RKO (cell line): ENCODE results near the gene CIDEA.

ENCODE experiments used
- DNase-seq: peaks from one replicate; pipeline ENCODE4 v3.0.0-alpha.2; 2016; ENCODE audit warnings: low spot score

Gene CIDEA

DNA sequence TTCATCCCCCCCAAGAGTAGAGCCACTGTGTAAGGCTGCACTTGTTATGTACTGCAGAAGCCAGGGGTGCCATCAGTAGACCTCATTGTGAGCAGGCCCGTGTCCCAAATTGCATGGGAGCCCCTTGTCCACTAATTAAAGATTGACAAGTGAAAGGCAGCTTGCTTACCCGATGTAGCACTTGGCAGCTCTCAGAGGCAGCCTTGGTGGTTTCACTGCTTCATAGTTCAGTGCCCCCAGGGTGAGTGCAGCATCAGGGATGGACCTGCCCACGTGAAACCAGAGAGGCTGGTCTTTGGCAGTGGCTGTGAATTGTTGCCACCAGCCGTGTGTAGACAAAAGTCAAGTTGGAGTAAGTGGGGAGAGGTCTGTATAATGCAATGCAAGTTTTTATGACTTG lies 67.2 kb downstream of the CIDEA start:
- DNase-seq, result no peak

- no peak for DNase-seq
Observed at GRCh38 chr18:12324991-12325725, 71.0 kb downstream of the CIDEA start.

- DNase-seq, result no peak
Observed at GRCh38 chr18:12325726-12326245, 71.6 kb downstream of the CIDEA start.

- DNase-seq, result no peak
Observed at GRCh38 chr18:12326711-12327460, 72.7 kb downstream of the CIDEA start.
